Rectal smooth muscle tissue (tissue), 1 donor: ENCODE measurements around the gene RABGGTA.
A peak's percentile ranks its signal among the peaks of the same experiment; 100 is the strongest.

ENCODE experiments used
- H3K27ac ChIP-seq: one replicate; pipeline ENCODE4 v1.7.0; 2013; ENCODE audit warnings: low read depth, low read length, inconsistent platforms
- H3K27me3 ChIP-seq: one replicate; pipeline ENCODE4 v1.7.0; 2013; ENCODE audit warnings: low read length; ENCODE audit not compliant: control insufficient read depth, insufficient read depth
- H3K36me3 ChIP-seq: one replicate; pipeline ENCODE4 v1.7.0; 2013; ENCODE audit warnings: low read length; ENCODE audit not compliant: control insufficient read depth, insufficient read depth
- H3K4me1 ChIP-seq: one replicate; pipeline ENCODE4 v1.7.0; 2013; ENCODE audit warnings: low read length; ENCODE audit not compliant: control insufficient read depth, insufficient read depth
- H3K4me3 ChIP-seq: one replicate; pipeline ENCODE4 v1.7.0; 2013; ENCODE audit warnings: low read length
- H3K9ac ChIP-seq: one replicate; pipeline ENCODE4 v1.7.0; 2013; ENCODE audit warnings: low read length

Gene RABGGTA

DNA sequence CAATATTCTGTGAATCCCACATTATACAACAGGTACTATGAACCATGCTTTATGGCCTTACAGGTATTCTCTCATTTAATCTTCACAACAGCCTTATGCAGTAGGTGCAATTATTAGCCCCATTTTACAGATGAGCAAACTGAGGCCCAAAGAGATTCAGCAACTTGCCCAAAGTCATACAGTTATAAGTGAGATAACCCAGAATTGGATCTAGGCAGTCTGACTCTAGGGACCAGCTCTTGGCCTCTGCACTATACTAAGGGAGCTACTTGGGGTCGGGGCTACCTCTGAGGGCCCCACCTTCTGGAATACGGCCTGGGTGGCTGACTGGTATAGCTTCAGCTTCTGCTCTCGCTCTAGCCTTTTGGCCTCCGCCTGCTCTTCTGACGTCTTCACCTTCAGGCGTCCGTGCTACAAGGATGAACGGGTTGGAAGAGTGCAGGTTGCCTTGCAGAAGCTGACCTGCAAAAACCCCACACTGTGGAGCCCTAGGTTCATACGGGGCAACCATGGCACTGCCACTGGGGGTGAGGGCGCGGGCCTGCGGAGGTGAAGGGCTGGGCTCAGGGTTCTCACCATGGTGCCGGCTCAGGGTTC lies 762 bp downstream of the RABGGTA start:
- Histone ChIP-seq H3K4me3 (peak overlapping the region; percentile 73), H3K27me3 (no peaks in the 10 kb centered on the region), H3K4me1 (no peaks in the 10 kb centered on the region), H3K9ac (peak overlapping the region; percentile 60), H3K36me3 (no peaks in the 10 kb centered on the region), H3K27ac (peak overlapping the region; percentile 91)

DNA sequence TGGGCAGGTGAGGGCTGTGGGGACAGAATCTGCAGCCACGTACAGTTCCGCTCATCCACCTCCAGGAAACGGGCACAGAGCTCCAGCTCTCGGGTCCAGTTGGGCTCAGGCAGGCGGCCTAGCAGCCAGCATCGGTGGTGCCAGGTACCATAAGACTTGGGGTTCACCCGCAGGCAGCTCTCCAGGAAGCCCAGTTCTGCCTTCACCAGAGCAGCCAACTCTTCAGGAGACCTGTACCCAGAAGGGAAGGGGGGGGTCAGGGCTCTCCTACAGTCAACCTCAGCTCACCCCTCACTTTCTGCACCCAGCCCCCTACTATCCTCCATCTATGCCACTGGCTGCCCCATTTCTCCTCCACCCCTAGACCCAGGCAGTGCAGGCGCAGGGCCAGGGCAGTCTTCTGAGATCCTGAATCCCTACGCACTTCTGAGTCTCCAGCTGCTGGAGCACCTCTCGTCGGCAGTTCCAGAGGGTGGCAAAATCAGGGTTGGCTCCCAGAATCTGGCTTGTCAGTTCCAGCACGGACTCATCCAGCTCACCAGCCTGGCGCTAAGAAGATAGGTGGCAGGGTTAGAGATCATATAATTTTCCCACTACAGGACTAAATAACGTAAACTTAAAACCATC lies 1.4 kb downstream of the RABGGTA start:
- Histone ChIP-seq H3K27me3 (no peaks in the 10 kb centered on the region), H3K36me3 (no peaks in the 10 kb centered on the region), H3K4me3 (no peak overlapping the region), H3K27ac (no peak overlapping the region), H3K9ac (no peak overlapping the region), H3K4me1 (no peaks in the 10 kb centered on the region)

DNA sequence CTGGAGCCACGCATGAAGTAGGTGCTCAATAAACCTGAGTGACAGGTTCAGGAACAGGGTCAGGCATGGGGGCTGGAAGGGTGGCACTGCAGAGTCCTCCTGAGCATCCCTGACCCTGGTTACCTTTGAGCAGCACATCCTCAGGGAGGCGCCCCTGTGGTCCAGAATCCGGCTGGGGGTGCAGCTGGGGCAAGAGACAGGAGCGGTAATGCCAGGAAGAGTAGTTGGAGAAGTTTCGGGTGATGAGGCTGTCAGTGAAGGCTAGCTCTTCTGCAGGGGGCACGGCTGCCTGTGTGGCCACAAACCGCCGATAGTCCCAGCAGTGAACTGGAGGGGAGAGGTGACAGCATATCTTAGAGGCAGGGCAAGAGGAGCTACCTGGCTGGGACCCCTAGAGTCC lies 2.0 kb downstream of the RABGGTA start:
- Histone ChIP-seq H3K4me1 (no peaks in the 10 kb centered on the region), H3K36me3 (no peaks in the 10 kb centered on the region), H3K27ac (no peak overlapping the region), H3K4me3 (no peak overlapping the region), H3K27me3 (no peaks in the 10 kb centered on the region), H3K9ac (no peak overlapping the region)

DNA sequence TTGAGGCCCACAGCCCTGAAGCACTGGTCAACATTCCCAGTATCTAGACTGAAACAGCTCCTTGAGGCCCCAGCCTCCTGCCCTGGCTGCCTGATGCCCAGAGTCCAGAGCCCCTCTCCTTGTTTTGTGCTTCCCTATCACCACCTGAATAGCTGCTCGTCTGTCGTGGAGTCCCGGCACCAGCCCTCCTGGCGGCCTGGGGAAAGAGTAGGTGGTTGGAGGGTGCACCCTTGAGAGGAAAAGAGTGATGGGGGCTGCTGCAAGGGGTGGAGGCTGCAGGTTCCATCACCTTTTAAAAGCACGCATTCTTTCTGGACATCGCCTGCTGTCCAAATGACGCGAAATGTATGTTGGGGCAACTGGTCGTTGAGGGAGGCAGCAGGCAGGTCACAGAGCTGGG lies 3.2 kb downstream of the RABGGTA start:
- no peaks in the 10 kb centered on the region for H3K4me1 ChIP-seq
- H3K4me3 ChIP-seq: no peak overlapping the region
- no peak overlapping the region for H3K27ac ChIP-seq
- H3K9ac ChIP-seq: no peak overlapping the region
- no peaks in the 10 kb centered on the region for H3K36me3 ChIP-seq
- no peaks in the 10 kb centered on the region for H3K27me3 ChIP-seq

DNA sequence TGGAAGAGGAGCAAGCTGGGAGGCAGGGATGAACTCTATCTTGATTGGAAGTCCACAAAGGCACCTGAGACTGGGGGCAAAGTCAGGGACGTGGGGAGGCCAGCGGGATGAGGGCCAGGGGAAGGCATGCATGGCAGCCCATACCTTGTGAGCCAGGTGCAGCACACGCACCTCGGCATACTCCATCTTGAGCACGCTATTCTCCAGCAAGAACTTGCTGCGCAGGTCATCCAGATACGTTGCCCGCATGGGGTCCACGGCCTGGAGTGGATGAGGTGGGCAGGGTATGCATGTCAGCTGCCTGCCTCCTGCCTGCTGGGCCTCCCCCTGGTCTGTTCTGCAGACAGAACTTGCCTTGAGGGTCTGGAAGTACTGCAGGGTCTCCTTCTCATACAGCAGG lies 3.9 kb downstream of the RABGGTA start:
- Histone ChIP-seq H3K36me3 (no peaks in the 10 kb centered on the region), H3K4me3 (no peak overlapping the region), H3K9ac (no peak overlapping the region), H3K4me1 (no peaks in the 10 kb centered on the region), H3K27ac (no peak overlapping the region), H3K27me3 (no peaks in the 10 kb centered on the region)

DNA sequence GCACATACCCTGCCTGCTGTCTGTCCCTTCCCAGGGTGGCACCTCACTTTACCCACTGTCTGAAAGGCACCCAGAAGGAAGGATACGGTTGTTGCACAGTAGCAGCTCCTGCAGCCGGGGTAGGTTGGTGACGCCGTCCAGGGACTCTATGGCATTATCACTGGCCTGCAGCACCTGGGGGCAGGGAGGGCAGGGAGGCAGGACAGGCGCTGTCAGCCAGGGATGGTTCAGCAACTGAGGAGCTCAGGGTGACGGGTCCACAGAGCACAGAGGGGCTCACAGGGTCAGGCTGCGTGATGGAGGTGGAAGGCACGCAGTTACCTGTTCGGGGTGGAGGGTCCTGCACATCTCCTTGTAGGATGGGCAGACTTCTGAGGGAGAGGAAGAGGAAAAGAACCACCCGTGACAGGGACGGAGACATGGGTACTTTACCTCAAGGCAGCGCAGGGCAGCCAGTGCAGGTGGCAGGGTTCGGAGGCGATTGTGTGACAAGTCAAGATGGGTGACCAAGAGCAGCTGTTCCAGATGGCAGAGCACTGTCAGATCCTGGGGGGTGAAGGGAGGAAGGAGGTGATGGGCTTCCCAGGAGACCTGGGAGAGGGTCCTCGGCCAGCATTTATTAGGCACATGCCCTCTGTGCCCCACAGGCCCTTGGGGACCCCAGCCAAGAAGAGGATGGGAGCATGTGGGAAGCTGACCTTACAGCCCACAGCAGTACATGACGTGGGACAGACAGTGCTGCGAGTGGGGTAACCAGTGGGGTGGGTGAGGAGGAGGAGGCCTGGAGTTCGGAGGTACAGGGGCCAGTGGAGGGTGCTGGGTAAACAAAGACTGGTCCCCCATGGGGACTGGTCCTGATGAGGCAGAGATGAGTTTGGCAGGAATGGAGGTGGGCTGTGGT lies 4.8 kb downstream of the RABGGTA start:
- H3K4me3 ChIP-seq: no peak overlapping the region
- no peak overlapping the region for H3K9ac ChIP-seq
- no peaks in the 10 kb centered on the region for H3K36me3 ChIP-seq
- no peaks in the 10 kb centered on the region for H3K4me1 ChIP-seq
- H3K27me3 ChIP-seq: no peaks in the 10 kb centered on the region
- no peak overlapping the region for H3K27ac ChIP-seq

DNA sequence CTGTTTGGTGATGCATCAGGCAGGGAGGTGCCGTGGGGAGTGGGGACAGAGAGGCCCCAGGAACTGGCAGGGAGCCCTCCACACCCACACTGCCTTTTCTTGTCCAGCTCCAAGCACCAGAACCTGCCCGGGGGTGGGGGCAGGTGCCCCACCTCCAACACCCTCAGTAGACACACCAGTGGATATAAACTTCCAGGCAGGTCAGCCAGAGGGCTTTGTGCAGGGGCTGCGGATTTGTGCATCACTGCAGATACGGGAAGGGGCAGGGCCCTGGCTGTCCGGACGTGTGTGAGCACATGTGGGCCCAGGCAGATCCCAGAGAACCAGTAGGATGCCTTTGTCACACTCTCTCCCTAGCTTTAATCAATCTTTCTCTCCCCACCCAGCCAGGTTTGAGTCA lies 7.1 kb downstream of the RABGGTA start:
- H3K4me3 ChIP-seq: no peak overlapping the region
- no peaks in the 10 kb centered on the region for H3K27me3 ChIP-seq
- H3K27ac ChIP-seq: no peak overlapping the region
- H3K36me3 ChIP-seq: no peaks in the 10 kb centered on the region
- H3K4me1 ChIP-seq: no peaks in the 10 kb centered on the region
- H3K9ac ChIP-seq: no peak overlapping the region

DNA sequence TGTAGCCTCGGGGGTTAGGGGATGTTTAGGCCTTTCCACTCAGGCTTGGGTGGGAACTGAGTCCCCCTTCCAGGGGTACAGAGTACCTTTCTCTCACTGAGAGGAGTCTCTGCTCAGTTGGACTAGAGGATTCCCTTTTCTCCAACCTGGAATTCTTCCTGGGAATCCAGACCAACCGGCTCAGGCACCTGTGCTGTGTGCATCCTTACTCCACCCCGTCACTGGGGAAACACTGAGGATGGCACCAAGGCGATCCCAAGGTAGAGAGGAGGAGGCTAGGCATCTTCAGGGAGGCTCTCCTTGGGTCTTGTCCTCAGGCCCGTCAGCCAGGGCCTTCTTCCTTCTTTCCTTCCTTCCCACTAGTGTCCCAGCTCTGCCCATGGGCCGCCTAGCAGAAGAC lies 7.5 kb downstream of the RABGGTA start:
- Histone ChIP-seq H3K4me1 (no peaks in the 10 kb centered on the region), H3K9ac (no peak overlapping the region), H3K36me3 (no peaks in the 10 kb centered on the region), H3K27me3 (no peaks in the 10 kb centered on the region), H3K4me3 (no peak overlapping the region), H3K27ac (no peak overlapping the region)

DNA sequence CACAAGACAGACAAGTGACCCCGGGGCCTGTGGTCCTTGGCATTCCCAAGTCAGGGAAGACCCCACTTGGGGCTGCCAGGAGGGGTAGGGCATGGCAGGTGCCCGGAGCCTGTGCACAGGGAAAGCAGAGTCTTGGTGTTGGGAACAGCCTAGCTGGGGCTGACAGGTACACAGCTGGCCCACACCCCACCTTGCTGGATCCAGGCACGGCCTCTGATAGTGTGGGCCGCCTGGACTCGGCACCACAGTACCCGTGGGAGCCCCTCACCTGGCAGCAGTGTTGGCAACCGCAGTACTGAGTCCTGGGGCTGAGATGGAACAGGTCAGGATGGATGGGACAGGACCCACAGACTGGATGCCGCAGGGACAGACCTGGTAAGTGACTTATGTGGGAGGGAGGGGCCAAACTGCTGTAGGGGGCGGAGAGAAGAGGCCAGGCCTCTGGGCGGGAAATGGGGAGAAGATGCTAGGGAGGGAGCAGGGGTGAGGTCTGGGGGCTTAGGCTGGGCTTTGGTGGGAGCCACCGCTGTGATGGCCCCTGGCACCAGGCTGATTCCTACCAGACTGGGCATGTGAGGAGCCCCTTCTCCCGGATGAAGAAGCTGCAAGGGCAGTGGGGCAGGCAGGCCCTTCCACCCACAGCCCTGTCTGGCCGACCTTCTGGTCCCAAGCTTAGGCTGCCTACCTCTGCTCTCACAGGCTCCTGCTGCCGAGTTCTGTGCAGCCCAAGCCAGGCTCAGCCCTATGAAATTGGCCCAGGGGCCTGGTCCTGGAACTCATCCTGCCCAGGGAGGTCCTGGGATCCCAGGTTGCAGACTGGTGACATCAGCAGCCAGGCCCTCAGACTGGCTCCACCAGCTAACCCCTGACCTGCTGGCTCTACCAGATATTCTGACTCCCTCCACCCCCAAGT lies 8.3 kb downstream of the RABGGTA start, which contains the start of gene TGM1:
Gene TGM1, minus strand, starts transcription at position 357 of the 913 bp plus-strand sequence. CDS start 825 bp downstream, outside the sequence.
- H3K36me3 ChIP-seq: no peaks in the 10 kb centered on the region
- no peaks in the 10 kb centered on the region for H3K4me1 ChIP-seq
- H3K4me3 ChIP-seq: no peak within 1 kb of the TSS
- H3K9ac ChIP-seq: no peak within 1 kb of the TSS
- no peak within 1 kb of the TSS for H3K27ac ChIP-seq
- H3K27me3 ChIP-seq: no peaks in the 10 kb centered on the region

DNA sequence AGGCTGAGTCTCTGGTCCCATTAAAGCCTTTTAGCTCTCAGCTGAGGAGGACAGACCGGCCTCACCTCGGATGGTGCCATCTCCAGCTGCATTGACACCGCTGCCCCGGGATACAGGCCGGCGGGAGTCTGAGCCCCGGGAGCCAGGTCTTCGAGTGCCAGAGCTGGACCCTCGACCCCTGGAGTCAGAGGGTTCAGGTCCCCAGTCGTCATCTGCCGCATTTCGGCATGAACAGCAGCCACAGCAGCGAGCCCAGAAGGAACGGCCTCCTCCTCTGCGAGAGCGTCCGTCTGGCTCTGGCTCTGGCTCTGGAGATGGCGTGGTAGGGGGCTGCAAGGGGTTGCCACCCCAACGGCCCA lies 9.4 kb downstream of the RABGGTA start:
- H3K27ac ChIP-seq: no peak overlapping the region
- no peaks in the 10 kb centered on the region for H3K4me1 ChIP-seq
- no peaks in the 10 kb centered on the region for H3K27me3 ChIP-seq
- H3K9ac ChIP-seq: no peak overlapping the region
- H3K4me3 ChIP-seq: no peak overlapping the region
- no peaks in the 10 kb centered on the region for H3K36me3 ChIP-seq

DNA sequence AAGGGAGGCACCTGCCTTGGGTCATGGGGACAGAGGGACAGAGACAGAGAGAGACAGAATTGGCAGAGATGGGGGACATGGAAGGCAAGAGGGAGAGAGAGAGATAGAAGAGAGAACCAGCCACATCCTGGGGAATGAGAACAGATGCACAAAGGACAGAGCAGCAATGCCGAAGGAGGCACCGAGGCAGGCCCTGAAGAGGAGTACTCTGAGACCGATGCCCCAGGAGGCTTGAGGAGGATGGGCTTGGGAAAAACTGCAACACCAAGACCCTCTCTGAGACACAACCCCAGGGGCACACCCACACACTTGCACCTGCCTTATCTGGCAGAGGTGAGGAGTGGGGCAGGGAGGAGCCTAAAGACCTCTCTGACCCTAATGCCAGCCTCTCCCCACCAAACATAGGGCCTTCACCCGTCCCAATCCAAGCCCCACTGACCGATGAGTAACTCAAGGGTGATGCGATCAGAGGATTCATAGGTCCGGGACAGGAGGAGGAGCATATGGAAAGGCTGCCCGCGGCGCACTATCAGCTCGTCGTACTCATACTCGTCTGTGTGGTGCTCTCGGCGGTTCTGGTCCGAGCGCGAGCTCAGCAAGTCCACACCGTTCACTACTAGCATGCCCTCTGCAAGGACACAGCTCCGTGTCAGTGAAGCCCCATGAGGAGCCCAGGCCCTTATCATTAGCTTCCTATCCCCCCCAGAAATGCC lies 10.0 kb downstream of the RABGGTA start:
- Histone ChIP-seq H3K36me3 (no peaks in the 10 kb centered on the region), H3K27me3 (no peaks in the 10 kb centered on the region)

More for the DNA sequence above, 10.0 kb downstream of the RABGGTA start:
- Histone ChIP-seq H3K4me3 (no peak overlapping the region), H3K27ac (no peak overlapping the region), H3K9ac (no peak overlapping the region), H3K4me1 (no peaks in the 10 kb centered on the region)
